Dendritic cell treated with granulocyte-macrophage colony-stimulating factor and Interleukin-4, amounts not matched to agents 40 ng/mL and 50 ng/mL, for 4 days (primary cell): ENCODE data around the gene PANK2.
"Not testable (repeated sequence)": the region's sequence is repeated elsewhere in the genome, so short reads cannot be mapped to it uniquely, and the experiment has no call there.

Experiments used
- H3K27ac Mint-ChIP-seq: one replicate; pipeline ENCODE4 v1.8.0; 2022; ENCODE audit warnings: mild to moderate bottlenecking, mixed read lengths
- H3K27me3 Mint-ChIP-seq: one replicate; pipeline ENCODE4 v1.8.0; 2022; ENCODE audit warnings: mild to moderate bottlenecking, mixed read lengths
- H3K36me3 Mint-ChIP-seq: one replicate; pipeline ENCODE4 v1.8.0; 2022; ENCODE audit warnings: low read depth, mixed read lengths
- H3K4me1 Mint-ChIP-seq: one replicate; pipeline ENCODE4 v1.8.0; 2022; ENCODE audit warnings: low read depth, mixed read lengths
- H3K4me3 Mint-ChIP-seq: one replicate; pipeline ENCODE4 v1.8.0; 2022; ENCODE audit warnings: mild to moderate bottlenecking, moderate library complexity, mixed read lengths
- H3K9me3 Mint-ChIP-seq: one replicate; pipeline ENCODE4 v1.8.0; 2022; ENCODE audit warnings: mixed read lengths
- intact Hi-C: fragments of 100-400 bp; cut with micrococcal nuclease; formaldehyde crosslinking; loops from one replicate; pipeline ENCODE4 v1.15.0; 2022

Gene PANK2

GRCh38 chr20:3901028-3901705 lies 12.0 kb downstream of the PANK2 start:
- no peaks in the 10 kb centered on the region for H3K27me3 Mint-ChIP-seq
- no peaks in the 10 kb centered on the region for H3K9me3 Mint-ChIP-seq
- H3K36me3 Mint-ChIP-seq = peaks cover 45% of the 10 kb centered on the region
- H3K27ac Mint-ChIP-seq = peak overlapping the region; percentile 82
- peaks cover 80% of the 10 kb centered on the region for H3K4me1 Mint-ChIP-seq
- intact Hi-C loops = loop anchor here (2.0 kb wide), 1 partner anchor 24 kb away; no protein-coding TSS in a partner anchor
- H3K4me3 Mint-ChIP-seq = peak overlapping the region; percentile 79

- intact Hi-C loops = loop anchor here (2.0 kb wide), 2 partner anchors 13 to 23 kb away; partner anchors contain the start of gene PANK2
- Mint-ChIP-seq H3K27ac (peak overlapping the region; percentile 82), H3K27me3 (no peaks in the 10 kb centered on the region), H3K4me3 (peak overlapping the region; percentile 79), H3K36me3 (peaks cover 41% of the 10 kb centered on the region), H3K9me3 (no peaks in the 10 kb centered on the region), H3K4me1 (peaks cover 77% of the 10 kb centered on the region)
Observed at GRCh38 chr20:3901706-3902440, 12.7 kb downstream of the PANK2 start.

- no peaks in the 10 kb centered on the region for H3K27me3 Mint-ChIP-seq
- intact Hi-C loops = loop anchor here (2.0 kb wide), 1 partner anchor 14 kb away; the partner anchor contains the start of gene PANK2
- H3K36me3 Mint-ChIP-seq = peaks cover 38% of the 10 kb centered on the region
- H3K27ac Mint-ChIP-seq = peak overlapping the region; percentile 82
- H3K4me3 Mint-ChIP-seq = peak overlapping the region; percentile 79
- no peaks in the 10 kb centered on the region for H3K9me3 Mint-ChIP-seq
- peaks cover 76% of the 10 kb centered on the region for H3K4me1 Mint-ChIP-seq
Observed at GRCh38 chr20:3902446-3902845, 13.3 kb downstream of the PANK2 start.

- Mint-ChIP-seq H3K27ac (peak overlapping the region; percentile 82), H3K9me3 (no peaks in the 10 kb centered on the region), H3K4me1 (peaks cover 76% of the 10 kb centered on the region), H3K36me3 (peaks cover 53% of the 10 kb centered on the region), H3K27me3 (no peaks in the 10 kb centered on the region), H3K4me3 (no peak overlapping the region)
- intact Hi-C loops = no loop called here
Observed at GRCh38 chr20:3904224-3904623, 15.0 kb downstream of the PANK2 start.

- H3K36me3 Mint-ChIP-seq = peaks cover 53% of the 10 kb centered on the region
- peak overlapping the region; percentile 5 for H3K4me3 Mint-ChIP-seq
- no peaks in the 10 kb centered on the region for H3K27me3 Mint-ChIP-seq
- H3K27ac Mint-ChIP-seq = peak overlapping the region; percentile 82
- peaks cover 70% of the 10 kb centered on the region for H3K4me1 Mint-ChIP-seq
- H3K9me3 Mint-ChIP-seq = no peaks in the 10 kb centered on the region
- intact Hi-C loops = no loop called here
Observed at GRCh38 chr20:3904857-3905256, 15.7 kb downstream of the PANK2 start.

GRCh38 chr20:3906744-3907721 lies 17.8 kb downstream of the PANK2 start:
- H3K27ac Mint-ChIP-seq, H3K27me3 Mint-ChIP-seq, H3K4me3 Mint-ChIP-seq, intact Hi-C loops, H3K9me3 Mint-ChIP-seq: not testable (repeated sequence)
- Mint-ChIP-seq H3K4me1 (peaks cover 56% of the 10 kb centered on the region), H3K36me3 (peaks cover 65% of the 10 kb centered on the region)

- H3K36me3 Mint-ChIP-seq = peaks cover 72% of the 10 kb centered on the region
- no peak overlapping the region for H3K4me3 Mint-ChIP-seq
- intact Hi-C loops = loop anchor here (2.0 kb wide), 1 partner anchor 16 kb away; no protein-coding TSS in a partner anchor
- H3K4me1 Mint-ChIP-seq = peaks cover 53% of the 10 kb centered on the region
- no peaks in the 10 kb centered on the region for H3K27me3 Mint-ChIP-seq
- no peaks in the 10 kb centered on the region for H3K9me3 Mint-ChIP-seq
- peak overlapping the region; percentile 10 for H3K27ac Mint-ChIP-seq
Observed at GRCh38 chr20:3908667-3909066, 19.5 kb downstream of the PANK2 start.

GRCh38 chr20:3909952-3910366 lies 20.8 kb downstream of the PANK2 start:
- Mint-ChIP-seq H3K36me3 (peaks cover 80% of the 10 kb centered on the region), H3K4me1 (peaks cover 55% of the 10 kb centered on the region), H3K9me3 (no peaks in the 10 kb centered on the region), H3K27me3 (no peaks in the 10 kb centered on the region), H3K27ac (no peak overlapping the region), H3K4me3 (no peak overlapping the region)
- intact Hi-C loops = loop anchor here (2.0 kb wide), 1 partner anchor 15 kb away; no protein-coding TSS in a partner anchor

GRCh38 chr20:3910853-3911252 lies 21.7 kb downstream of the PANK2 start:
- H3K4me3 Mint-ChIP-seq = no peak overlapping the region
- no peak overlapping the region for H3K27ac Mint-ChIP-seq
- H3K9me3 Mint-ChIP-seq = no peaks in the 10 kb centered on the region
- H3K36me3 Mint-ChIP-seq = peaks cover 86% of the 10 kb centered on the region
- H3K27me3 Mint-ChIP-seq = no peaks in the 10 kb centered on the region
- intact Hi-C loops = no loop called here
- peaks cover 60% of the 10 kb centered on the region for H3K4me1 Mint-ChIP-seq

GRCh38 chr20:3911956-3912355 lies 22.8 kb downstream of the PANK2 start:
- H3K4me1 Mint-ChIP-seq = peaks cover 64% of the 10 kb centered on the region
- H3K27me3 Mint-ChIP-seq = no peaks in the 10 kb centered on the region
- H3K4me3 Mint-ChIP-seq = no peak overlapping the region
- intact Hi-C loops = no loop called here
- H3K36me3 Mint-ChIP-seq = peaks cover 97% of the 10 kb centered on the region
- no peaks in the 10 kb centered on the region for H3K9me3 Mint-ChIP-seq
- H3K27ac Mint-ChIP-seq = no peak overlapping the region

GRCh38 chr20:3914446-3914845 lies 25.3 kb downstream of the PANK2 start:
- Mint-ChIP-seq H3K27me3 (no peaks in the 10 kb centered on the region), H3K4me1 (peaks cover 60% of the 10 kb centered on the region), H3K27ac (no peak overlapping the region), H3K4me3 (no peak overlapping the region), H3K36me3 (peaks cover 98% of the 10 kb centered on the region), H3K9me3 (no peaks in the 10 kb centered on the region)
- intact Hi-C loops = no loop called here

- Mint-ChIP-seq H3K27ac (peak overlapping the region; percentile 34), H3K27me3 (no peaks in the 10 kb centered on the region), H3K36me3 (peaks cover 97% of the 10 kb centered on the region), H3K4me1 (peaks cover 60% of the 10 kb centered on the region), H3K4me3 (no peak overlapping the region), H3K9me3 (no peaks in the 10 kb centered on the region)
- intact Hi-C loops = no loop called here
Observed at GRCh38 chr20:3915691-3916090, 26.5 kb downstream of the PANK2 start.

- Mint-ChIP-seq H3K4me3 (no peak overlapping the region), H3K4me1 (peaks cover 60% of the 10 kb centered on the region), H3K27ac (no peak overlapping the region), H3K27me3 (no peaks in the 10 kb centered on the region), H3K9me3 (no peaks in the 10 kb centered on the region), H3K36me3 (peaks cover 97% of the 10 kb centered on the region)
- intact Hi-C loops = no loop called here
Observed at GRCh38 chr20:3916364-3916763, 27.2 kb downstream of the PANK2 start.
